PFSK-1 (cell line): Measurements from ENCODE around the gene ERCC8.

Experiments
- FOXP2 ChIP-seq: optimal IDR thresholded peaks from 2 replicates; pipeline ENCODE3; 2011; ENCODE audit warnings: borderline replicate concordance, control low read depth, inconsistent platforms; ENCODE audit not compliant: insufficient read depth; ENCODE audit errors: extremely low read length, extremely low read depth
- POLR2AphosphoS5 ChIP-seq: IDR thresholded peaks from 2 replicates; pipeline ENCODE4 v1.6.1; 2012; ENCODE audit warnings: low read depth, mild to moderate bottlenecking, control low read depth, low read length, moderate library complexity
- REST ChIP-seq, 2 experiments: IDR thresholded peaks; 2 replicates each; pipeline versions ENCODE4 v1.6.1 to v1.8.0; 2011 to 2012; ENCODE audit warnings: low read depth in 2 of 2, low read length in 2 of 2, control low read depth in 1 of 2, inconsistent platforms in 1 of 2, mild to moderate bottlenecking in 1 of 2, moderate library complexity in 1 of 2; ENCODE audit not compliant: insufficient read depth in 1 of 2

- TF ChIP-seq POLR2AphosphoS5 (no peak), FOXP2 (no peak), REST (IDR thresholded peaks at IDR 0.05; ENCODE audit: insufficient read depth in 1 of 2, low read depth in 2 of 2, low read length in 2 of 2) (no peak)
These were observed 57.1 kb downstream of the ERCC8 start for GRCh38 chr5:60887746-60888145.
